HEK293 (cell line): Measurements from ENCODE around the gene SMIM44.

Experiments used
- KLF1 ChIP-seq: fragments of 450-650 bp; formaldehyde crosslinking; IDR thresholded peaks from 2 replicates; pipeline ENCODE4 v1.5.1; 2016; ENCODE audit warnings: missing biosample characterization, missing genetic modification characterization
- MEIS1 ChIP-seq: sonication (generic); formaldehyde crosslinking; IDR thresholded peaks from 2 replicates; pipeline ENCODE4 v1.8.1; 2022; ENCODE audit warnings: missing genetic modification reagents, mild to moderate bottlenecking, borderline replicate concordance
- ZBTB8A ChIP-seq: fragments of 450-650 bp; formaldehyde crosslinking; IDR thresholded peaks from 2 replicates; pipeline ENCODE4 v1.5.1; 2016; ENCODE audit warnings: missing biosample characterization, missing genetic modification characterization
- ZNF175 ChIP-seq: fragments of 450-650 bp; formaldehyde crosslinking; IDR thresholded peaks from 2 replicates; pipeline ENCODE4 v1.5.1; 2016; ENCODE audit warnings: missing biosample characterization, missing genetic modification characterization
- ZSCAN18 ChIP-seq: fragments of 450-650 bp; formaldehyde crosslinking; IDR thresholded peaks from 2 replicates; pipeline ENCODE4 v1.5.1; 2016; ENCODE audit warnings: missing biosample characterization, missing genetic modification characterization
- TF ChIP-seq, protein P1 (sequence below): fragments of 450-650 bp; formaldehyde crosslinking; IDR thresholded peaks from 2 replicates; pipeline ENCODE4 v1.5.1; 2016; ENCODE audit warnings: missing biosample characterization, missing genetic modification characterization
- TF ChIP-seq, protein P2 (sequence below): fragments of 450-650 bp; formaldehyde crosslinking; IDR thresholded peaks from 2 replicates; pipeline ENCODE4 v1.5.1; 2016; ENCODE audit warnings: missing biosample characterization, missing genetic modification characterization
- TF ChIP-seq, protein P3 (sequence below): fragments of 450-650 bp; formaldehyde crosslinking; IDR thresholded peaks from 2 replicates; pipeline ENCODE4 v1.5.1; 2016; ENCODE audit warnings: missing biosample characterization, missing genetic modification characterization

DNA sequence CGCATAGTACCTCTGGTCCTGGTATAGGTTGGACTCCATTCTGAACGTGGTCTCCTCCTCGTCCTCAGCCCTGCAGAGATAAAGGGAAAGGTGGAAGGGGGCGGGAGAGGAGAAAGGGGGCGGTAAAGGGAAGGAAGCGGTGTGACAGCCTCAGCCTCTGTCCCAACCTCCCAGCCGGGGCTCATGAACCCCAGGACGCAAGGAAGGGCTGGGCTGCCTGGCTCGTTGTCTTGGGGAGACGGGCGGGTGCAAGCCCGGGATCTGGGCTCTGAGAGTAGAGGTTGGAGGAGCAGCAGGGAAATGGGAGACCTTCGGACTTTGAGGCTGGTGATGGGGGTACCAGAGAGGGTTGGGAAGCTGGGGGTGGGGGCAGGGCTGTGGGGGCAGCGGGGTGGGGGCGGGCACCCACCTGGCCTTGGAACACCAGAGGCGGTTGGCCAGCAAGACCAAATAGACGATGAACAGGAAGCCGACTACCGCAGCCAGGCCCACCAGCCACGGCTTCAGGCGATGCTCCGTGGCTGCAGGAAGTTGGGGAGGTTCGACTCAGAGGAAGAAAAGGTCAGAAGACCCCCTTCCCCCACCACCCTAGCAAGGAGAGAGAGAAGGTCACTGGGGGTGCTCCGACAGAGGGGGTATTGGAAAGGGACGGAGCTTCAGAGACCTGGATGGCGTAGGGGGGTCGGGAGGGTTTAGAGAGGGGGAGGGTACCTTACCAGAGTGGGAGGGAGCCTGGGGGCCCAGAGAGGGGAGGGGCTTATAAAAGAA lies 4.6 kb downstream of the SMIM44 start:
- TF ChIP-seq KLF1 (tag by site-specific recombination) (no peak), ZSCAN18 (tag by site-specific recombination) (no peak), MEIS1 (CRISPR knock-in tag) (no peak), ZBTB8A (tag by site-specific recombination) (no peak), ZNF175 (tag by site-specific recombination) (no peak)
- TF ChIP-seq, protein P1, sequence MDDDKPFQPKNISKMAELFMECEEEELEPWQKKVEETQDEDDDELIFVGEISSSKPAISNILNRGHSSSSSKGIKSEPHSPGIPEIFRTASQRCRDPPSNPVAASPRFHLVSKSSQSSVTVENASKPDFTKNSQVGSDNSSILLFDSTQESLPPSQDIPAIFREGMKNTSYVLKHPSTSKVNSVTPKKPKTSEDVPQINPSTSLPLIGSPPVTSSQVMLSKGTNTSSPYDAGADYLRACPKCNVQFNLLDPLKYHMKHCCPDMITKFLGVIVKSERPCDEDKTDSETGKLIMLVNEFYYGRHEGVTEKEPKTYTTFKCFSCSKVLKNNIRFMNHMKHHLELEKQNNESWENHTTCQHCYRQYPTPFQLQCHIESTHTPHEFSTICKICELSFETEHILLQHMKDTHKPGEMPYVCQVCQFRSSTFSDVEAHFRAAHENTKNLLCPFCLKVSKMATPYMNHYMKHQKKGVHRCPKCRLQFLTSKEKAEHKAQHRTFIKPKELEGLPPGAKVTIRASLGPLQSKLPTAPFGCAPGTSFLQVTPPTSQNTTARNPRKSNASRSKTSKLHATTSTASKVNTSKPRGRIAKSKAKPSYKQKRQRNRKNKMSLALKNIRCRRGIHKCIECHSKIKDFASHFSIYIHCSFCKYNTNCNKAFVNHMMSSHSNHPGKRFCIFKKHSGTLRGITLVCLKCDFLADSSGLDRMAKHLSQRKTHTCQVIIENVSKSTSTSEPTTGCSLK: no peak
- TF ChIP-seq, protein P2, sequence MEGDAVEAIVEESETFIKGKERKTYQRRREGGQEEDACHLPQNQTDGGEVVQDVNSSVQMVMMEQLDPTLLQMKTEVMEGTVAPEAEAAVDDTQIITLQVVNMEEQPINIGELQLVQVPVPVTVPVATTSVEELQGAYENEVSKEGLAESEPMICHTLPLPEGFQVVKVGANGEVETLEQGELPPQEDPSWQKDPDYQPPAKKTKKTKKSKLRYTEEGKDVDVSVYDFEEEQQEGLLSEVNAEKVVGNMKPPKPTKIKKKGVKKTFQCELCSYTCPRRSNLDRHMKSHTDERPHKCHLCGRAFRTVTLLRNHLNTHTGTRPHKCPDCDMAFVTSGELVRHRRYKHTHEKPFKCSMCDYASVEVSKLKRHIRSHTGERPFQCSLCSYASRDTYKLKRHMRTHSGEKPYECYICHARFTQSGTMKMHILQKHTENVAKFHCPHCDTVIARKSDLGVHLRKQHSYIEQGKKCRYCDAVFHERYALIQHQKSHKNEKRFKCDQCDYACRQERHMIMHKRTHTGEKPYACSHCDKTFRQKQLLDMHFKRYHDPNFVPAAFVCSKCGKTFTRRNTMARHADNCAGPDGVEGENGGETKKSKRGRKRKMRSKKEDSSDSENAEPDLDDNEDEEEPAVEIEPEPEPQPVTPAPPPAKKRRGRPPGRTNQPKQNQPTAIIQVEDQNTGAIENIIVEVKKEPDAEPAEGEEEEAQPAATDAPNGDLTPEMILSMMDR: no peak
- TF ChIP-seq, protein P3, sequence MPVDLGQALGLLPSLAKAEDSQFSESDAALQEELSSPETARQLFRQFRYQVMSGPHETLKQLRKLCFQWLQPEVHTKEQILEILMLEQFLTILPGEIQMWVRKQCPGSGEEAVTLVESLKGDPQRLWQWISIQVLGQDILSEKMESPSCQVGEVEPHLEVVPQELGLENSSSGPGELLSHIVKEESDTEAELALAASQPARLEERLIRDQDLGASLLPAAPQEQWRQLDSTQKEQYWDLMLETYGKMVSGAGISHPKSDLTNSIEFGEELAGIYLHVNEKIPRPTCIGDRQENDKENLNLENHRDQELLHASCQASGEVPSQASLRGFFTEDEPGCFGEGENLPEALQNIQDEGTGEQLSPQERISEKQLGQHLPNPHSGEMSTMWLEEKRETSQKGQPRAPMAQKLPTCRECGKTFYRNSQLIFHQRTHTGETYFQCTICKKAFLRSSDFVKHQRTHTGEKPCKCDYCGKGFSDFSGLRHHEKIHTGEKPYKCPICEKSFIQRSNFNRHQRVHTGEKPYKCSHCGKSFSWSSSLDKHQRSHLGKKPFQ (tag by site-specific recombination): no peak
